Peyer's patch (tissue), 4 donors: ENCODE data around the gene GUCA2A. TPM values are rescaled to one million over a fixed set of nuclear protein-coding genes. Genes with fewer than 3 reads are reported as not detected.

ENCODE experiments used
- DNase-seq, 3 donors: peaks; one replicate each; pipeline ENCODE4 v3.0.0-alpha.2; 2017 to 2019
- H3K27ac ChIP-seq, 4 donors: fragments of 200-600 bp; sonication (generic); one replicate each; pipeline ENCODE4 v1.5.1; 2016 to 2019
- H3K27me3 ChIP-seq, 2 donors: fragments of 200-600 bp; sonication (generic); one replicate each; pipeline ENCODE4 v1.5.1; 2019
- H3K36me3 ChIP-seq, 3 donors: fragments of 200-600 bp; sonication (generic); one replicate each; pipeline ENCODE4 v1.5.1; 2016 to 2019
- H3K4me1 ChIP-seq, 4 donors: fragments of 200-600 bp; sonication (generic); one replicate each; pipeline ENCODE4 v1.5.1; 2016 to 2019
- H3K4me3 ChIP-seq, 4 donors: fragments of 200-600 bp; sonication (generic); 1 replicate in 3 of 4; 2 replicates in 1 of 4; pipeline ENCODE4 v1.5.1; 2016 to 2019; ENCODE audit warnings: mild to moderate bottlenecking in 1 of 4
- H3K9me3 ChIP-seq, 4 donors: fragments of 200-600 bp; sonication (generic); one replicate each; pipeline ENCODE4 v1.5.1; 2016 to 2019; ENCODE audit warnings: mild to moderate bottlenecking in 1 of 4
- POLR2A ChIP-seq, 2 donors: fragments of 450-650 bp; IDR thresholded peaks; one replicate each; pipeline ENCODE4 v1.5.1; 2017; ENCODE audit warnings: antibody characterized with exemption in 2 of 2, mild to moderate bottlenecking in 2 of 2, moderate library complexity in 2 of 2
- total RNA-seq, 4 donors: library from RNA; depleted of rRNA; stranded (reverse); fragments of >200 nt; gene quantifications; one replicate each; pipeline ENCODE4 v1.1.0, GENCODE V29; 2016
- TF ChIP-seq, protein P1 (sequence below), 6 experiments: fragments of 450-650 bp in 4 of 6; fragments of 200-600 bp in 2 of 6; sonication (generic) in 1 of 6; IDR thresholded peaks; one replicate each; pipeline ENCODE4 v1.5.1; 2017 to 2019; ENCODE audit warnings: antibody characterized with exemption in 6 of 6, mild to moderate bottlenecking in 3 of 6, moderate library complexity in 1 of 6

The GUCA2A gene
- total RNA-seq, 4 donors from 2014 or later = 27.2 to 4,654 (median 2,038) TPM

DNA sequence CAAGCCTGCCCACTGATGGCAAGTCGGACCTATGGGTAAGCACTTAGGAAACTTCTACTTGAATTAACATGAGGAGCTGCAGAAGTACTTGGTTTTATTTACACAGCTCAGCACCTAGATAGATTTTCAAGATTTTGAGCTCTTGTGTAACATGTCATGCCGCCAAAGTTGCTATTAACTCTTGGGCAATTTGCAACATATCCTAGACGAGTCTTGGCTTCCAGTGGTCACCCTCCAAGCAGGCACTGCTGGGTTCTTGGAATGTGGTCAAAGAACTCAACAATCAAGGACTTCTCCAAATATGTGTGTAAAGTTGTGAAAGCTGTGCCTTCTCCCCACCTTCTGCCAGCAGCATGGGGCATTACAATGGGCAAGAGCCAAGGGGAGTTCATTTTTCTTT is 29.1 kb downstream of the GUCA2A start:
- no peak for DNase-seq
- TF ChIP-seq POLR2A (IDR thresholded peaks at IDR 0.05) = no peak
- TF ChIP-seq, protein P1, sequence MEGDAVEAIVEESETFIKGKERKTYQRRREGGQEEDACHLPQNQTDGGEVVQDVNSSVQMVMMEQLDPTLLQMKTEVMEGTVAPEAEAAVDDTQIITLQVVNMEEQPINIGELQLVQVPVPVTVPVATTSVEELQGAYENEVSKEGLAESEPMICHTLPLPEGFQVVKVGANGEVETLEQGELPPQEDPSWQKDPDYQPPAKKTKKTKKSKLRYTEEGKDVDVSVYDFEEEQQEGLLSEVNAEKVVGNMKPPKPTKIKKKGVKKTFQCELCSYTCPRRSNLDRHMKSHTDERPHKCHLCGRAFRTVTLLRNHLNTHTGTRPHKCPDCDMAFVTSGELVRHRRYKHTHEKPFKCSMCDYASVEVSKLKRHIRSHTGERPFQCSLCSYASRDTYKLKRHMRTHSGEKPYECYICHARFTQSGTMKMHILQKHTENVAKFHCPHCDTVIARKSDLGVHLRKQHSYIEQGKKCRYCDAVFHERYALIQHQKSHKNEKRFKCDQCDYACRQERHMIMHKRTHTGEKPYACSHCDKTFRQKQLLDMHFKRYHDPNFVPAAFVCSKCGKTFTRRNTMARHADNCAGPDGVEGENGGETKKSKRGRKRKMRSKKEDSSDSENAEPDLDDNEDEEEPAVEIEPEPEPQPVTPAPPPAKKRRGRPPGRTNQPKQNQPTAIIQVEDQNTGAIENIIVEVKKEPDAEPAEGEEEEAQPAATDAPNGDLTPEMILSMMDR (IDR thresholded peaks at IDR 0.05) = no peak
- Histone ChIP-seq H3K4me3 (no peak overlapping the region), H3K9me3 (no peaks in the 10 kb centered on the region), H3K36me3 (no peaks in the 10 kb centered on the region), H3K27me3 (no peaks in the 10 kb centered on the region), H3K27ac (no peak overlapping the region), H3K4me1 (no peaks in the 10 kb centered on the region)

DNA sequence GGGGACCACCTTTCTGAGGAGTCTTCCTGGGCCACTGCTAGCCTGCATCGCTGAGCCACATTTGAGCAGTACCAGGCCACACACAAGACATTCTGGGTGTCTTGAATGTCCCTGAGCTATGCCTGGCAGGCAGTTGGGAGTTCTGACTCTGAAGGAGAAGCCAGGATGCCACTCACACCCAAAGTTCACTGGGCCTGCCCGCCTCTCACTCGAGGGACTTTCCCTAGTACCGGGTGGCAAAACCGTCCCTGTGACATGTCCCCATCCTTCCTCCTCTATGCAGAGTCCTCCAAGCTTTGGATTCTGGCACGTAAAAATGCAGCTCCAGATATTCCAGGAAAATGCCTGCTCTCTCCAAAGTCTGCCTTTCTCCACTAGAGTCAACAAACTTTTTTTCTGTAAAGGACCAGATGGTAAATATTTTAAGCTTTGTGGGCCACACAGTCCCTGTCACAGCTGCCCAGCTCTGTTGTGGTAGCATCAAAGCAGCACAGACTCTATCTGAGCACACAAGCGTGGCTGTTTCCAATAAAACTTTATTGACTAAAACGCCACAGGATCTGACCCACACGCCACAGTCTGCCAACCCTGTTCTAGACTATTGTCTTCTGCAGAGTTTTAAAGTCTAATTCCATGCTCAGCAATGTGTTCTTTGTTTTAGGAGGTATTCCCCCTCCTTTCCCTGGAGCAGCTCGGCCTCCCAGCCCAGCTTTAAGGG is 30.6 kb downstream of the GUCA2A start:
- H3K4me3 ChIP-seq = no peak overlapping the region
- H3K27ac ChIP-seq = no peak overlapping the region
- H3K27me3 ChIP-seq = no peaks in the 10 kb centered on the region
- no peak for DNase-seq
- H3K4me1 ChIP-seq = no peaks in the 10 kb centered on the region
- H3K9me3 ChIP-seq = no peaks in the 10 kb centered on the region
- no peak for TF ChIP-seq POLR2A (IDR thresholded peaks at IDR 0.05)
- TF ChIP-seq, protein P1 (IDR thresholded peaks at IDR 0.05) = no peak
- H3K36me3 ChIP-seq = no peaks in the 10 kb centered on the region

DNA sequence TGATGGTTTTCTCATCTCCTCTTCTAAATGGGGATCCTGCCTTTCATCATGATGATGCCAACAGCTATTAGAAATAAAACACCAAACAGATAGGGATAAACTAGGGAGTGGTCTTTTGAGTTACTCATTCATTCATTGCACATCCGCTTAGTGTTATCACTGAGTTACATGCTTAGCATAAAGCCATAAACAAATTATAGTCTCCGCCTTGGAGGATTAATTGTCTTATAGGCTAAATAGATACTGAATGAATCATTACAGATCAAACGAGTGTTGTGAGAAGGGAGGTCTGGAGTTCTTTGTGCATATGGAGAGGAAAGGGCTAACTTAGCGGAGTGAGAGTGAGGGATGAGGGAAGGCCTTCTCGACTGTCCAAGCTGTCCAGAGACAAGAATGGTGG is 31.2 kb downstream of the GUCA2A start:
- Histone ChIP-seq H3K4me3 (no peak overlapping the region), H3K4me1 (no peaks in the 10 kb centered on the region), H3K36me3 (no peaks in the 10 kb centered on the region), H3K27ac (no peak overlapping the region), H3K9me3 (no peaks in the 10 kb centered on the region), H3K27me3 (no peaks in the 10 kb centered on the region)
- TF ChIP-seq, protein P1 (IDR thresholded peaks at IDR 0.05) = no peak
- TF ChIP-seq POLR2A (IDR thresholded peaks at IDR 0.05) = no peak
- DNase-seq = no peak

DNA sequence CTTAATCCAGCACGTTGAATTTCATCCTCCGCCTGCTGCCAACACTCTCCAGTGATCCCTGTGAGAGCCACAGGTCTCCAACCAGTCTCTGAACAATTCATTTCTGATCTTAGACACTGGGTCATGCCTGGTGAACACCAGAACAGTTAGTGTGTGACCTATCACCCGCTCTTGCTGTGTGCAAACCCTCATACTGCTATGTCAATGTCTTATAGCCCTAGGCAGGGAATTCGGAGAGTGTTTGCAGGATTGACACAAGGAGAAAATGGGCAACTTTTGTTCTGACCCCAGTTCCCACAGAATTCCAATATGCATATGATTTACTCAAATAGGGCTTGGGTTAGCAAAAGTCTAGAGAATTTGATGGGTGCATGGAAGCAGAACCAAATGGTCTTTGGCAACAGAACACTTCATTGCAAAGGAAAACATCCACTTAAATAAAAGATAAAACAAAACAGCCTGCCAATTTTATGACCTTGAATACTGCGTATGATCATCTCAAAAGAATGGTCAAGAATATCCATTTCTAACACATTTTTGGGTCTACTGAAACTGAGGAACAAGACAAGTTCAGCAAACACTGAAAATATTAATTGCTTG is 34.4 kb downstream of the GUCA2A start:
- no peak for TF ChIP-seq POLR2A (IDR thresholded peaks at IDR 0.05)
- TF ChIP-seq, protein P1 (IDR thresholded peaks at IDR 0.05) = no peak
- Histone ChIP-seq H3K27me3 (no peaks in the 10 kb centered on the region), H3K4me1 (no peaks in the 10 kb centered on the region), H3K27ac (no peak overlapping the region), H3K36me3 (no peaks in the 10 kb centered on the region), H3K9me3 (no peaks in the 10 kb centered on the region), H3K4me3 (no peak overlapping the region)
- no peak for DNase-seq

DNA sequence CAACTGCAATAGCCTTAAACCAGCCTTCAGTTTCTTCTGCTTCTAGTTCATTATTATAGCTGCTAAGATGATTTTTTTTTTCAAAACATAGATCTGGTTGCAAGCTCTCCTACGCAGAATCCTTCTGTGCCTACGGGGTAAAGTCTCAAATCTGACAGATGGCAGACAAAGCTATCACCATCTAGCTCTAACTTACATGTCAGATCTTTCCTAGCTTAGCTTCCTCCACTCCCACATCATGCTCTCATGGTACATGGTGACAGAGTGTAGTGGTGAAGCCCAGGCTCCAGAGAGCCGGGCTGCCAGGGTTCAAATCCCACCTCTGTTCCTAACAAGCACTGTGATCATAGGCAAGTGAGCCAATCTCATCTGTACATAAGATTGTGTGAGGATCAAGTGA is 35.6 kb downstream of the GUCA2A start:
- Histone ChIP-seq H3K4me3 (no peak overlapping the region), H3K36me3 (no peaks in the 10 kb centered on the region), H3K27ac (no peak overlapping the region), H3K4me1 (no peaks in the 10 kb centered on the region), H3K9me3 (no peaks in the 10 kb centered on the region), H3K27me3 (no peaks in the 10 kb centered on the region)
- TF ChIP-seq POLR2A (IDR thresholded peaks at IDR 0.05) = no peak
- TF ChIP-seq, protein P1 (IDR thresholded peaks at IDR 0.05) = no peak
- no peak for DNase-seq
